Measurements from ENCODE around the gene SDHAF1.
"Not testable (repeated sequence)": the region's sequence is repeated elsewhere in the genome, so short reads cannot be mapped to it uniquely, and the experiment has no call there.

Gene SDHAF1

GRCh38 chr19:36030264-36031148, 35.5 kb downstream of the SDHAF1 start:
- no peak overlapping the region for H3K4me3 ChIP-seq (ENCODE audit: low read depth, low read length)
- peak; percentile 19; the same call in 1 of the 2 replicates for TF ChIP-seq CTCF (IDR thresholded peaks at IDR 0.05; ENCODE audit: borderline replicate concordance, insufficient read depth, low read depth, low read length)

- TF ChIP-seq CTCF (IDR thresholded peaks at IDR 0.05; ENCODE audit: borderline replicate concordance, insufficient read depth, low read depth, low read length): no peak
- H3K4me3 ChIP-seq (ENCODE audit: low read depth, low read length): no peak overlapping the region
Measured at GRCh38 chr19:36031308-36031707, 36.3 kb downstream of the SDHAF1 start.

GRCh38 chr19:36032251-36033104, 37.5 kb downstream of the SDHAF1 start, which contains the start of gene CLIP3:
TSS of gene CLIP3 (minus strand) at chr19:36032873. CDS start at chr19:36032357, 516 bp downstream.
- no peak within 1 kb of the TSS for H3K4me3 ChIP-seq (ENCODE audit: low read depth, low read length)
- no peak for TF ChIP-seq CTCF (IDR thresholded peaks at IDR 0.05; ENCODE audit: borderline replicate concordance, insufficient read depth, low read depth, low read length)

- no peak overlapping the region for H3K4me3 ChIP-seq (ENCODE audit: low read depth, low read length)
- TF ChIP-seq CTCF (IDR thresholded peaks at IDR 0.05; ENCODE audit: borderline replicate concordance, insufficient read depth, low read depth, low read length): no peak
Measured at GRCh38 chr19:36040495-36040894, 45.5 kb downstream of the SDHAF1 start.

- not testable (repeated sequence) for H3K4me3 ChIP-seq (ENCODE audit: low read depth, low read length)
Measured at GRCh38 chr19:36041092-36041491, 46.1 kb downstream of the SDHAF1 start.

GRCh38 chr19:36041831-36042230, 46.8 kb downstream of the SDHAF1 start:
- no peak overlapping the region for H3K4me3 ChIP-seq (ENCODE audit: low read depth, low read length)
- no peak for TF ChIP-seq CTCF (IDR thresholded peaks at IDR 0.05; ENCODE audit: borderline replicate concordance, insufficient read depth, low read depth, low read length)

GRCh38 chr19:36043952-36044351, 49.0 kb downstream of the SDHAF1 start:
- no peak overlapping the region for H3K4me3 ChIP-seq (ENCODE audit: low read depth, low read length)
- TF ChIP-seq CTCF (IDR thresholded peaks at IDR 0.05; ENCODE audit: borderline replicate concordance, insufficient read depth, low read depth, low read length): no peak

All from GM12875 (cell line).